Colon (tissue), 2 donors: Measurements from ENCODE around the gene ABI2.
A peak's percentile ranks its signal among the peaks of the same experiment; 100 is the strongest.

ENCODE experiments used
- FAIRE-seq: peaks from 2 replicates; lab custom pipeline; 2012; peaks lifted over from hg19 to GRCh38; lab: Jason Lieb, UNC
- donor health status: control.
- donor health status: control.

ABI2 gene

DNA sequence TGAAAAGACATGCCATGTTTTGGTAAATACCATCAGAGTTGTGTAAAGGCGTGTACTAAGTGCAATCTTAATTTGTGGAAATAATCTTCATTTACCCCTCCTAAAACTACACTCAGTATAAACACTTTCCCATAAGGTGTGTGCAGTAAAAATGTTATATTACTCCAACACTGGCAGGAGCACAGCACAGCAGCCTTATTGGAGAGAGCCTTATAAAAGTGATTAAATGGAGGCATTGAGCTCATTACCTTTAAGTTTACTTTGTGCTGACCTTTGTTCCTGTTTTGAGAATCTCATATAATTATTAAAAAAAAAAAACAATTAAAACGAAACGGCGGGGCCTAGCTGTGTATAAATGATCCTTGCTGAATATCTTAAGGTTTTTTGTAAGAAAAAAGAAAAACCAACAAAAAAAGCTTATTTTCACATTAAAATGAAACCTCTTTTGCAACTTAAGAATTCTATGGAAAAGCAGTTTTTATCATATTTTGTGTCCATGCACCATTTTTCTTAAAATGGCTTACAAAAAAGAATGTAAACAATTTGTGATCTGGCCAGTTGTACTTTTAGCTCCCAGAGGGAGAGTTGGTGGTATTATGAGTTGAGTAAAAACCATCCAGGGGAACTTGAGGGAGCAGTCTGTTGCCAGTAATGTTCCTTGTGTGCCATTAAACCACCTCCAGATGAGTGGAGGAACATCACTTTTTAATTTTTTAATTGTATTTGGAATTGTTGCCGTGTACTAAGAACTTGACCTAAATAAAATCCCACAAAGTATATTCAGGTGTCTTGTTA is 103.4 kb downstream of the ABI2 start:
- no peak for FAIRE-seq

DNA sequence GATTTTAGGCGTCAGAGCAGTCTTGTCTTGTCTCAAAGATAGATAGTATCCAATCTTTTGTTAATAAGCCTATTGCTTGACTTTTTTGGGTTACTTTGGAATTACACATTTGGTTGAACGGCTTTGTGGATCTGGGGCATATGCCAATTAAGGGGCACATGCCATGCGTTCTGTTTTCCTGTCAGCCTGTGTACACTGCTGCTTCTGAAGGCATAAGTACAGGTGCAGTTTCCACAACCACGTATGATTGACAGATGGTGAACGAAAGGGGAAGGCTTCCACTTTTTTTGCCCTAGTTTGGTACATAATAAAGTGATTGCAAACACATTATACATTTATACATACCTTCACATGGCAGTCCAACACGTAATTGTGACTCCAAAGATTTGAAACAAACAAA is 104.6 kb downstream of the ABI2 start:
- no peak for FAIRE-seq

DNA sequence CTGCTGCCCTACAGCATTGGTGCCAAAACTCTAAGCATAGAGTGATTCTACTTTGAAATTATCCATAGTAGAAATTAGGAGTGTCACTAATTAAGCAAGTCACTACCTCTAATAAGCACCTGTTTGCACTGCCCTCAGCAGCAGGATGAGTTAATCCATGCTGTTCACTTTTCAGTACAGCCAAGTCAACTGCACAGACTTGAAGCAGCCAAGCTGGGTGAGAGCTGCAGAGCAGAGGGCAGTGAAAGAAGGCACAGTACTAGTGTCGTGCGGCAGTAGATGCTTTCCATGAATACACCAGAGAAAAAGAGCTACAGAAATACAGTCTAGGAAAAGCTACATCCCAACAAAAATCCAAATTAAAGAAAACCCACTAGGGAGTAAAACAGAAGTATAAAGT is 108.3 kb downstream of the ABI2 start:
- FAIRE-seq = no peak

DNA sequence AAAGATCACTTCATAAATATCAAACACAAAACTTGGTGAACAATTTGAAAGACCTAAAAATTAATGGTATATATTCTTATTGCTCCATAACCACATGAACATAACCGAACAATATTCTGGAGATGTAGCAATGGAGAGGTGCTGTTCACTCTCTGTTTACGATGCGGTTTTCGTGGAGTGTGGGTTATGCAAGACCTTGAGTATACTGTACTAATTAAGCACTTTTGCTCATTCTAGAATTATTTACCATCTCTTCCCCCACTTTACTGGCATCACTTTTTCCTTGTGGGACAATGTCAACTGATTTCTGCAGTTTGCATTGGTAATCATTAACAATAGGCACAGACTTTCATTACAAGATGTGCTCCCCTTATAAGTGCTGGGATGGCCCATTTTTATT is 109.3 kb downstream of the ABI2 start:
- no peak for FAIRE-seq

DNA sequence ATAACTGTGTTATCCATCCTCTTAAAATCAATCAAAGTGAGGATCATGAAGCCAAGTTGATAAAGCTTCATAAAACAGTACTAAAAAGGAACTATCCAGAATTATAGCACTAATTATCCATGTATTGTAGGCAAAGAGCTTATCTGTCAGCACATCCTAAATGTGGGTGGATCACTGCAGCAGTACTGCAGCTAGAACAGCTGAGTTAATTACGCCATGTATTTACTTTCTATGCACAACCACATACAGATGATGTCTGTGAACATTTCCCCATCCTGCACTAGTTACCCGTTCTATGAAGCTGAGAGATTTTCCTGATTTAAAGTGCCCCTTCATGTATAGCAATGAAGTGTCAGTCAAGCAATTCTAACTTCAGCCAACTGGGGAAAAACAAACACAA is 110.3 kb downstream of the ABI2 start:
- no peak for FAIRE-seq

DNA sequence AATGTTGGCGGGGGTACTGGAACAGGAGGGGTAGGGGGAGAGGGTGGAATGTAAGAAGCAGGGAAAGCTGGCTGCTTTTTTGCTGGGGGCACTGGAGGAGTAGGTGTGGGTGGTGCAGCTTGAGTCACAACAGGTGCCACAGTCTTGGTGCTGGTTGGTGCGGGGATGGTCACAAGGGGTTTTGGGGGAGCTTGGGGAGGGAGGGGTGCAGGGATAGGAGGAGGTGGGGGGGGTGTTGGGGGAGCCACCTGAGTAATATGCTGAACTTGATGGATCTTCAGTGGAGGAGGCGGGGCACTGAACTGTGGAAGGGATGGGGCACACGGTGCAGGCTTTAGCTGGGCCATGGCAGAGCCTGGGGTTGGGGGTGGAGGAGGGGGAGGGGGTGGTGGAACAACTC is 112.5 kb downstream of the ABI2 start:
- no peak for FAIRE-seq

DNA sequence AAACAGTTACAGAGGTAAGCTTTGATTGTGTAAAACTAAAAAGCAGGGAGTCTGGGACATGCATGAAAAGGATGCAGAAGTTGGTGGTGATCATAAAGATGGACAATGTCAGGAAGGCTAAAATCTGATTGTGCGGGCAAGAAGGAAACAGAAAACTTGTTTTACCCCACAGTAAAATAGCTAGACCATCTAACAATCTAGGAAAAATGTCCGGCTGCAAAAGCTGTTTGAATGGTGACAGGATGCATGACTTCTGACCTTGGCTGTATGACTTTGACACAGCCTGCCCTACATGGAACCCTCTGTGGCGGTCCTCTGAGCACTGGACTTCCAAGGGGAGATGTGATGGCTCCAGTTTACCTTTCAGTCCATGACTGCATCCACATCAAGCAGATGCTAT is 113.3 kb downstream of the ABI2 start:
- no peak for FAIRE-seq

DNA sequence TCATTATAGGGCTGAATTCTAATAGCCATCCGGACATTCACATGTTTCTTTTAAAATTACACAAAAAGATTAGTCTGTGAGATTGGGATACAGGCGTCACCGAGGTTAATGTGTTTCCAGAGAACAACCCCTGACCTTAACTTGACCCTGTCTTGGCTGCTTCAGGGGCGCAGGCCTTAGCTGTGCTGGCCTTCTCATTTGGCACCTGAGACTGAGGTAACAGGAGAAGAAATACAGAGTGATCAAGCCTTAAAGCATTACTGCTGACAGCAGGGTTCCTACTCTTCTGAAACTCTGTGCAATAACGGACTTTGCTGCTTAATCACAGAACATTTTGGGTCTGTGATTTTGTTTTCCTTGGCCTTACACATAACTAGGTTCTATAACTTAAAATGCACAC is 114.3 kb downstream of the ABI2 start:
- no peak for FAIRE-seq

DNA sequence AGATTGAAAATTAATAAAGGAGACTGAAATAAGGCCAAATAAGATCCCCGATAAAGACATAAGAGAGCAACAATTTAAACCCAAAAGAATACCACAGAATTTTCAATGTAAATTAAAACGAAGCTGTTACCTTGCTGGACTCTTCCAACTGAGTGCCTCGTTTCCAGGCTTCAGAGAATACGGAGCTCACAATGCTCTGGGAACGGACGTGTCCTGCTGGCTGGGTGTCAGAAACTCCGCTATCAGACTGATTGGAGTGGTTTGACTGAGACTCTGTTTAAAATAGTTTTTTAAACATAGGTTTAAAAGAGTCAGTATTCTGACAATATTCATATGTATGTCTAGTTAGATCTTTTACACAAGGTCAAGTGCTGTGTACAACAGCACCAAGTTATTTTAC is 116.5 kb downstream of the ABI2 start:
- FAIRE-seq = no peak

DNA sequence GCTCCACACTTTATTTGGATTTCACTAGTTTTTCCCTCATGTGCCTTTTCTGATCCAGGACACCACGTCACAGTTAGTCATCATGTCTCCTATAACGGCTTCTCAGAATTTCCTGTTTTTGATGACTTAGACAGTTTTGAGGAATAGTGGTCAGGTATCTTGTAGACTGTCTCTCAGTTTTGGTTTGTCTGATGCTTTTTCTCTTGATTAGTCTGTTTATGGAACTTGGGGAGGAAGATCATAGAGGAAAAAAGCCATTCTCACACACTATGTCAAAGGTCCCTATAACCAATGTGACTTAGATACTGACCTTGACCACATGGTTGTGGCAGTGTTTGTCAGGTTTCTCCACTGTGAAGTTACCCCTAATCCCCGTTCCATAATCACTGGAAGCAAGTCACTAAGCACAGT is 117.9 kb downstream of the ABI2 start:
- no peak for FAIRE-seq

DNA sequence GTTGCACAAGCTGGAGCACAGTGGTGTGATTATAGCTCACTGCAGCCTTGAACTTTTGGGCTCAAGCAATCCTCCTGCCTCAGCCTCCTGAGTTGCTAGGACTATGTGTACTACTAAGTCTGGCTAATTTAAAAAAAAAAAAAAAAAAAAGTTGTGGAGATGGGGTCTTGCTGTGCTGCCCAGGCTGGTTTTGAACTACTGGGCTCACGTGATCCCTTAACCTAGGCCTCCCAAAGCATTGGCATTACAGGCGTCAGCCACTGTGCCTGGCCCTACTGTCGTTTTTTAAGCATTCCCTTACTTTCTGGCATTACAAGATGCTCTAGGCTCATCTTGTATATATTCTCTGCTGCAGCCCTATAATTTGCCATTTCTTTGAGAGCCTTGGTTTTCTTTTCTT is 118.6 kb downstream of the ABI2 start:
- FAIRE-seq = no peak

DNA sequence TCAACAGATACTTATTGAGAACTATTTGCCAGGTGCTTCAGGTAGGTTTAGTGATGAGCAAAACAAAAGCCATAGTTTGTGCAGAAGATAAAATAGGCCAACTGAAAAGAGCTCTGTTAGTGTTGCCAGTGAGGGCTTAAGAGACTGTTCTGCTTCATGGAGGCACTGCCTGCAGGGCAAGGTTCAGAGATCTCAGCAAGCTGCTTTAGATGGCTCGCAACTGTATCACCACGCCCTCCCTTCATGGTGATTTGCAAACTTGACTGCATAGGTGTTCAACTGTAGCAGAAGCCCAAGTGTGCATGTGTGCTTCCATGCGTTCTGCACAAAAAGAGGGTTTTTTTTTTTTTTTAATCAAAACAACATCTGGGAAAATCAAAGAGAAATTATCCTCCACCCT is 122.4 kb downstream of the ABI2 start:
- no peak for FAIRE-seq

DNA sequence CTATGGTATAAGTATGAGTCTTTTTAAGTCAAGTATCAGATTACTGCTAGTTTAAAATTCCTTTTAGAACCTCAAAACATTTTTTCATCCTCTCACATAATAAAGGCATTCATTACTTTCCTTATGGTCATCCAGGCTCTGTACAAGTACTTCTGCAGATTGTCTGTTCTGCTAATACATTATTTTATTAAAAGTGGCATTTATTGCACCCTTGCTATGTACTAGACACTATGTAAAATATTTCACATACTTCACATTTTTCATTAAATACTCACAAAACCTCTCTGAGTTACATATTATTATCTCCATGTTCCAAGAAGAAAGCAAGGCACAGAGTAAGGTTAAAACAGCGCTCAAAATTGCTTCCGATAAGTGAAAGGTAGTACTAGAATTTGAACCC is 122.8 kb downstream of the ABI2 start:
- FAIRE-seq = no peak

DNA sequence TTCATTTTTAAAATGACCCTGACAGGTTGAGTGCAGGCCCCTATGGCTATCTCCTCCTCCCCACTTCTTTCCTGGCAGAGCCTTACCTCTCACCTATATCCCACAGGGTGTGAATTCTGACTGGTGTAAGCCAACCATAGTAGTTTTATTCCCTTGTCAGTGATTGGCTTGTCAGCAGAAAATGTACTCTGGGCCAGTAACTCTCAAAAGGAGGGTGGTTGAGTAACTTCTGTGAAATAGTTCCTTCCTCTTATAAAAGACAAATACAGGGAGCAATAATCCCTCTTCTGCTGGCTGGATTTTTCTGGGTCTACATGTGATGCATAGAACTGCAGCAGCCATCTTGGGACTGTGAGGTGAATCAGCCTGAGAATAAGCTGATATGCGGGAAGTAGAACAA is 123.5 kb downstream of the ABI2 start:
- FAIRE-seq = no peak

DNA sequence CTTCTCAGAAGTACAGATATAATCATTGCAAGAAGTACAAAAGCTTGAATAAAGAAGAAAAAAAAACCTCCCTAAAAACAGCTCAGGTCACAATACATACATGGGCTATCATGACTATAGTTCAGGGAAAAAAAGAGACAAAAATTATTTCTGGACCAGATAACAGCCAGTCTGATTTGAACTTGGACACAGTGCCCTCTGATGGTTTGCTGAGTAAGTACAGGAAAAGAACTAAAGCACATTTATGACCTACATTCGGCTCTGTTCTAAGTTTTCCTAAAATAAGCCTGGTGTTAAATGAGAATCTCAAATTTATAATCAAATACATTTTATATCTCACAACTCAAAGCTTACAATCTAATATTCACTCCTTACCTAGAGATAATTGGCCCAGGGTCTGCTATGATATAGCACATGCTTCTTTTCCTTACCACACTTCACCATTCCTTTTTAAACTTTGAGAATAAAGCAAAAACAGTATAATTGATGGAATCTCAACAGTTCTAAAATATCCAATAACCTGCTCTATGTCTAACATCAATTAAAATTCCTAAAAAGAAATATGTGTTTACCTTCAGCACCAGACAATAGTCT is 125.8 kb downstream of the ABI2 start:
- FAIRE-seq = peak; percentile 79

DNA sequence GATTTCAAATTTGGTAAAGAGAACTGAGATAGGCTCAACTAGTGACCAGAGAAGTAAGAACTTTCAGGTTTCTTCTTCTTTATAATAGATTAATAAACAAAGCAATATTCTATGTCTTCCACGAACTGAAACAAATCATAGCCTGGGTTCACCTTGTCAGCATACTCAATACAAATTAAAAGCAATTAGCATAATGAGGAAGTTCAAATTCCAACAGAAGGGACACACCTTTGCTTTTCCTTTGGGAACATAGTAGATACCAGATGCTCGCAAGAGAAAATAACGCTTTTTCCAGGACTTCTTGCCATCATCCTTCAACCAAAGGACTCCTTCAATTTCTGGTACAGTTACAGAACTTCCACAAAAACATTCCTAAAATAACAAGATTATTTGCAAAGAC is 127.0 kb downstream of the ABI2 start:
- FAIRE-seq = no peak

DNA sequence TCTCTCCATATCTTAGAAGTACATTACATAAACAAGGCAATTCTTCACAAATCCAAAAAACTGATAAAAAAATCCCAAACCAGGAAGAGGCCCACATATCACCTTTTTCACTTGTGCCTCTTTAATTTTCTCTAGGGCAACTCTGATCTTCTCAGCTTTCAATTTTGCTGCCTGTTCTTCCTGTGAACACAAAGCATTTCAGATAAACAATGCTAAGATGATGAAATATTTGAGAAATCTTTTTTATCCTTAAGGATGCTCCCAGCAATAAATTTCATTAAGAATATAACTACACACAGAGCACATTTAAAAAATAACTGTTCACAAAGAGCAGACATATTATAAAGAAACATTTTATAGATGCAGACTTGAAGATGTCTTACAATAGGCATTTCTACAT is 133.6 kb downstream of the ABI2 start:
- no peak for FAIRE-seq

DNA sequence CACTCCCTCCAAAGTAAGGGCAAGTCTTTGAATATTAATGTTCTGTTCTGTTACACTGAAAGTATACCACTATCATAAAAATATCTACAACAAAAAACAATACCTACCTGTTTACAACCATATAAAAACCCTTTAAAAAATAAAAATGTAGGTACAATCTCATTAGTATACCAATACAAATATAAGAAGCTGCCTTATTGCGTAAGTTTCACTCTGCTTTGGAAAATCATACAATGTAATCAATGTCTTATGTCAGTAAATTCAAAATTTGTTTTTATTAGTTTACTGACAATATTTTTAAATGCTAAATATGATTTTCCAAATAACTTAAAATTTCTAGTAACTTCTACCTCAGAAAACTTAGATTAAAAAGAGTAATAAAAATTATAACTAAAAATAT is 134.1 kb downstream of the ABI2 start:
- FAIRE-seq = no peak

DNA sequence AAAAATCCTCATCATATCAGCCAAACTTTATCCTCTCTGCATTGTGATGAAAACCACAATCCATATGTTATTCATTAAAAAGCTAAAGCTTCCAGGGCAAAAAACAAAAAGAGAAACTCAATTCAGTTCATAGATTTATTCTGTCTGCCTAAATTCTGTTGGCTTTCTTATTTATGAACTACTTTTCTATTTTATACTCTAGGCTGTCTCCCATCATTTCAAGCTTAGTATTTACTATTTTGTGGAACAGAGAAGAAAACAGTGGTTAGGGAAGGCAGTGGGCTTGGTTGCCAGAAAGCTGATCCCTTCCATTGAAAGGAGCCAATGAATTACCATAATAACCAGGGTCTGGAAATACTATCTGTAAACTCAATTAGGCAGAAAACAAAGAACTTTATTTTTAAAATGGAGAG is 135.1 kb downstream of the ABI2 start:
- FAIRE-seq = no peak

DNA sequence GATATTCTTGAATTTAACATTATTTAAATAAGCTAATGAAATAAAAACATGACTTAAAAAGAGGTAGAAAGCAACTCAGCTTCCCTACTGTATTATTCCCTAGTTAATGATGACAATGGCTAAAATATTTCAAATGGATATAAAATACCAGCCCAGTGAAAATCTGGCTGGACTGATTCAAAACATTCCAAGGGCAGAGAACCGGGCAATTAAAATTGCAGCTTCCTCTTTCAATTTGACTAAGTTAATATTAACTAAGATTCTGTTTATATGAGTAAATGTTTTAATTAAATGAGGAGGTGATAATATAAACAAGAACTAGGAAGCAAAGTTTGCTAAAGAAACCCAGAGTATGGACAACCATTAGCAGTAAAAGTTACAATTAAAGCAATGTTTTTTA is 141.4 kb downstream of the ABI2 start:
- no peak for FAIRE-seq

DNA sequence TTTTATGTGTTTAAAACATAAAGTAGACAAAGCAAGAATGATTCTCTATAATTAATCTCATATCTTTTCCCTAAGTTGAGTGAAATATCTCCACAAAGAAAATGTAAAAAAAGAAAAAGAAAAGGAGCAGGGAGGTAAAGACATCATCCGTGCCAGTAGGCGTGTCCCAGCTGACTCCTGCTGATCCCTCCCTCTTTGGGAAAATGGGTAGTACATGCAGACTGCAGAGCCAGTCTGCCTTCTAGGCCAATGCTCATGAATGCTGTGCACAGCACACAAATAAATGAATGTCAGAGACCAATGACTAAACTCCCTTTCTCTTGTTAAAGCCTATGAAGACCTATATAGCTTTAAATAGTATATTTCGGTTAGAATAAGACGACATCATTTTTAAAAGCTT is 142.2 kb downstream of the ABI2 start:
- no peak for FAIRE-seq

DNA sequence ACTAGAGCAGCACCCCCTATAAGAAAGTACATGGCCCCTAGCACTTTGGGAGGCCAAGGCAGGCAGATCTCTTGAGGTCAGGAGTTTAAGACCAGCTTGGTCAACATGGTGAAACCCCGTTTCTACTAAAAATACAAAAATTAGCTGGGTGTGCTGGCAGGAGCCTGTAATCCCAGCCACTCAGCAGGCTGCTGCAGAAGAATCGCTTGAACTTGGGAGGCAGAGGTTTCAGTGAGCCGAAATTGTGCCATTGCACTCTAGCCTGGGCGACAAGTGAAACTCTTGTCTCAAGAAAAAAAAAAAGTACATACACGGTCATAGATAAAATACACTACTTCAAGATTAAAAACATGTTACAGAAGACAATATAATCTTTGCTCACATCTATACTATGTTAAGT is 143.1 kb downstream of the ABI2 start:
- FAIRE-seq = no peak

DNA sequence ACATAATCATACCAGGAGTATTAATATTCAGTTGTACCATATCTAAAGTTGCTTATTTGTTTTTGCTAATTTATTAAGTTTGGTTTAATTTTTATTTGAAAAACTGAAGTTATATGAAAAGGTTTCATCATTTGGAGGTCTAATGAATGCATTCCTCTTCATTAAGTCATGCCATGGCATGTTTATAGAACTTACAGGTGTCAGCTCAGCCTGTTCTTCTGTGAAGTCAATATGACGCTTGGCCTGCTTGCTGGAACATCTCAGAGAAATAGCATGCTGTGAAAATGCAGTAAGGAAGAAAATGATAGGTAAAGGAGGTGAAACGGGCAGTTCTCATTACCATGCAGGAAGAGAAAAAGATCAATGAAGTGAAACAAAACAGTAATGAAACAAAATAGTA is 148.7 kb downstream of the ABI2 start:
- no peak for FAIRE-seq

DNA sequence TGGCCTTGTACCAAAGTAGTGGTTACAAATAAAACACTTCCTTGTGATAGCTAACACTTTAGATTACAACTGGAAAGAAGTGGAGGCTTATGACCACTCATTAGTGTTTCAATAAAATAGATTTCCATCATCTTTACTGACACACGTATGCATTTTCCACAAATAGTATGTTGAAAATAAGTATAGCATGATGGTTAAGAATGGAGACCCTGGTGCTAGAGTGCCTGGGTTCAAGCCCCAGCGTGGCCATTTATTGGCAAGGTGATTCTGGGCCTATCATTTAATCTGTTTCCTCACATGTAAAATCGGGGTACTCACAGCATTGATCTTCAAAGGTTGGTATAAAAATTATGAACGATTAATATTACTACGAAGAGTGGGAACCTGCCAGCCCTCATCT is 152.4 kb downstream of the ABI2 start:
- no peak for FAIRE-seq
